ENCODE data around the gene METTL1.
"Not testable (repeated sequence)": the region's sequence is repeated elsewhere in the genome, so short reads cannot be mapped to it uniquely, and the experiment has no call there.

Gene METTL1

GRCh38 chr12:57724003-57724935 lies 47.6 kb downstream of the METTL1 start:
- DNase-seq (ENCODE audit: low read depth in 2 of 2), result no peak

GRCh38 chr12:57723630-57723962 lies 48.3 kb downstream of the METTL1 start:
- DNase-seq (ENCODE audit: low read depth in 2 of 2), result no peak

GRCh38 chr12:57722716-57723629 lies 48.9 kb downstream of the METTL1 start:
- no peak for DNase-seq (ENCODE audit: low read depth in 2 of 2)

GRCh38 chr12:57721846-57722608 lies 49.9 kb downstream of the METTL1 start:
- not testable (repeated sequence) for DNase-seq (ENCODE audit: low read depth in 2 of 2)

GRCh38 chr12:57720606-57721595 lies 51.0 kb downstream of the METTL1 start:
- DNase-seq (ENCODE audit: low read depth in 2 of 2), result no peak

GRCh38 chr12:57719777-57720605 lies 51.9 kb downstream of the METTL1 start:
- no peak for DNase-seq (ENCODE audit: low read depth in 2 of 2)

GRCh38 chr12:57718641-57719528 lies 53.0 kb downstream of the METTL1 start:
- DNase-seq (ENCODE audit: low read depth in 2 of 2), result no peak

Measured in stimulated activated CD8-positive, alpha-beta memory T cell treated with anti-CD3 and anti-CD28 coated beads, Interleukin-7, amount 100 ng/mL, for 1 hour (primary cell).